ENCODE data around the gene RASGEF1C.

The RASGEF1C gene

GRCh38 chr5:180161420-180162303, 47.3 kb downstream of the RASGEF1C start:
- in situ Hi-C loops (cut with HindIII; ENCODE audit: low sequenced_read_pairs) = no loop called here
- H3K4me3 ChIP-seq (ENCODE audit: low read depth, low read length) = no peak overlapping the region
- DNase-seq (ENCODE audit: low read depth) = no peak
- TF ChIP-seq CTCF (IDR thresholded peaks at IDR 0.05; ENCODE audit: low read depth, low read length, missing control alignments) = no peak

GRCh38 chr5:180160789-180161188, 48.2 kb downstream of the RASGEF1C start:
- H3K4me3 ChIP-seq (ENCODE audit: low read depth, low read length) = no peak overlapping the region
- no peak for DNase-seq (ENCODE audit: low read depth)
- no peak for TF ChIP-seq CTCF (IDR thresholded peaks at IDR 0.05; ENCODE audit: low read depth, low read length, missing control alignments)
- in situ Hi-C loops (cut with HindIII; ENCODE audit: low sequenced_read_pairs) = no loop called here

- TF ChIP-seq CTCF (IDR thresholded peaks at IDR 0.05; ENCODE audit: low read depth, low read length, missing control alignments) = no peak
- in situ Hi-C loops (cut with HindIII; ENCODE audit: low sequenced_read_pairs) = no loop called here
- DNase-seq (ENCODE audit: low read depth) = no peak
- no peak overlapping the region for H3K4me3 ChIP-seq (ENCODE audit: low read depth, low read length)
Observed at GRCh38 chr5:180160215-180160614, 48.8 kb downstream of the RASGEF1C start.

- no peak for DNase-seq (ENCODE audit: low read depth)
- no peak for TF ChIP-seq CTCF (IDR thresholded peaks at IDR 0.05; ENCODE audit: low read depth, low read length, missing control alignments)
- in situ Hi-C loops (cut with HindIII; ENCODE audit: low sequenced_read_pairs) = no loop called here
- H3K4me3 ChIP-seq (ENCODE audit: low read depth, low read length) = no peak overlapping the region
Observed at GRCh38 chr5:180159756-180160155, 49.3 kb downstream of the RASGEF1C start.

GRCh38 chr5:180157866-180158265, 51.1 kb downstream of the RASGEF1C start:
- no peak for TF ChIP-seq CTCF (IDR thresholded peaks at IDR 0.05; ENCODE audit: low read depth, low read length, missing control alignments)
- no peak overlapping the region for H3K4me3 ChIP-seq (ENCODE audit: low read depth, low read length)
- no peak for DNase-seq (ENCODE audit: low read depth)
- in situ Hi-C loops (cut with HindIII; ENCODE audit: low sequenced_read_pairs) = no loop called here

- in situ Hi-C loops (cut with HindIII; ENCODE audit: low sequenced_read_pairs) = no loop called here
- no peak for DNase-seq (ENCODE audit: low read depth)
- no peak overlapping the region for H3K4me3 ChIP-seq (ENCODE audit: low read depth, low read length)
- TF ChIP-seq CTCF (IDR thresholded peaks at IDR 0.05; ENCODE audit: low read depth, low read length, missing control alignments) = no peak
Observed at GRCh38 chr5:180156141-180156540, 52.9 kb downstream of the RASGEF1C start.

Measured in astrocyte of the cerebellum (primary cell).